ENCODE data around the gene TM4SF5.
A peak's percentile ranks its signal among the peaks of the same experiment; 100 is the strongest.

Gene TM4SF5, protein sequence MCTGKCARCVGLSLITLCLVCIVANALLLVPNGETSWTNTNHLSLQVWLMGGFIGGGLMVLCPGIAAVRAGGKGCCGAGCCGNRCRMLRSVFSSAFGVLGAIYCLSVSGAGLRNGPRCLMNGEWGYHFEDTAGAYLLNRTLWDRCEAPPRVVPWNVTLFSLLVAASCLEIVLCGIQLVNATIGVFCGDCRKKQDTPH

DNA sequence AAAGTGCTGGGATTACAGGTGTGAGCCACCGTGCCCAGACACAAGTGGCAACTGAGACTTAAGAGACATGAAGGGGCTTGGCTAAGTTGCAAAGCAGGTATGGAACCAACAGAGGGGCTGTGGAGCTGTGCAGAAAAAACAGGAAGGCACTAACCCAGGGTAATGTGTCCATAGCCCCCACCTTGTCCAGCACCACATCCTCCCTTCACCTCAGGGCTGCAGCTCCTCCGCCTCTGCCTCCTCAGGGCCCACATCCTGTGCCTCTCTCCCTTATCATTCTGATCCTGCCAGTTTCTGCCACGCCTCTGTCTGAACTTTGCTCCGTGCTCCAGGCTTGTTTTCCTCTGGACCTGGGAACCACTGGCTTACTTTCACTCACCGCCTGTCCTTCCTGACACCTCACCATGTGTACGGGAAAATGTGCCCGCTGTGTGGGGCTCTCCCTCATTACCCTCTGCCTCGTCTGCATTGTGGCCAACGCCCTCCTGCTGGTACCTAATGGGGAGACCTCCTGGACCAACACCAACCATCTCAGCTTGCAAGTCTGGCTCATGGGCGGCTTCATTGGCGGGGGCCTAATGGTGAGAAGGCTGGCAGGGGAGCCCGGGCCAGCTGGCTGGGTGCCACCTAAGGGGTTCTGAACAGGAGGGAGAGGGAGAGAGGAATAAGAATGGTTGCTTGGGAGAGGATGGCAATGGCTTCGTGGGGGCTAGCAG is at the start of gene TM4SF5:
TSS of gene TM4SF5 (plus strand) at position 368 of the 716 bp plus-strand sequence. CDS start at position 405, 37 bp downstream.
- DNase-seq (ENCODE audit: low spot score) = no peak

DNA sequence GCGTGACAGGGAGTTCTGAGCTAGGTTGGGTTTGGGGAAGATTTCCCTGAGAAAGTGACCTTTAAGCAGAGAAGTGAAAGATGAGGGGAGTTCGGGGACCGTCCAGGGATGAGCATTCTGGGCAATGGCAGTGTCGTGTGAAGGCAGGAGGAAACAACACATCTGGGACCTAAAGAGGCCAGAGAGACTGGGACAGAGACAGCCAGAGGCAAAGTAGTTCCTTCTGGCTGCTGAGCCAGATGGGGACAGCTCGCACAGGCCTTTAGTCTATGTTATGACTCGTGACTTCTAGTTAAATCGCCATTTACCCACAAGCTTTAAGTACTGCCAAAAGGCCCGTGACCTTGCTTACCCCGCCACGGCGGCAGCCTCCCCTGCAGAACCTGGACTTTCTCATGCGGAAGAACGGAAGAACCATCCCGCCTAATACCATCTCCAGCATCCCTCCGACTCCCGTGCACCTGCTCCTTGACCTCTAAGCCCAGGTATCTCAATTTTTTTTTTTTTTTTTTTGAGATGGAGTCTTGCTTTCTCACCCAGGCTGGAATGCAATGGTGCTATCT is 48.9 kb upstream of the TM4SF5 start:
- no peak for DNase-seq (ENCODE audit: low spot score)

DNA sequence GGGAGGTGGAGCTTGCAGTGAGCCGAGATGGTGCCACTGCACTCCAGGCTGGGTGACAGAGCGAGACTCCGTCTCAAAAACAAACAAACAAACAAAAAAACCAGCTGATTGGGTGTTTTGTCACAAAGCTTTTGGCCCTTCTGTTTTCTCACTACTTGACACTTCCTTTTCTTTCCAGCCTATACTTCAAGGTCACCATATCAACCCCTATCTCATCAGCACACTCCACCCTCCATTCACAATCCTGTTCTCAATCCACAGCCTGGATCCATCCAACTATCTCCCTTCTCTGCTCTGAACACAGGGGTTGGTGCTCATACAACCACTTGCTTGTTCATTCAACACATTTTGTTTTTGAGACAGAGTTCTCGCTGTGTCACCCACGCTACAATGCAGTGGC is 47.0 kb upstream of the TM4SF5 start:
- no peak for DNase-seq (ENCODE audit: low spot score)

DNA sequence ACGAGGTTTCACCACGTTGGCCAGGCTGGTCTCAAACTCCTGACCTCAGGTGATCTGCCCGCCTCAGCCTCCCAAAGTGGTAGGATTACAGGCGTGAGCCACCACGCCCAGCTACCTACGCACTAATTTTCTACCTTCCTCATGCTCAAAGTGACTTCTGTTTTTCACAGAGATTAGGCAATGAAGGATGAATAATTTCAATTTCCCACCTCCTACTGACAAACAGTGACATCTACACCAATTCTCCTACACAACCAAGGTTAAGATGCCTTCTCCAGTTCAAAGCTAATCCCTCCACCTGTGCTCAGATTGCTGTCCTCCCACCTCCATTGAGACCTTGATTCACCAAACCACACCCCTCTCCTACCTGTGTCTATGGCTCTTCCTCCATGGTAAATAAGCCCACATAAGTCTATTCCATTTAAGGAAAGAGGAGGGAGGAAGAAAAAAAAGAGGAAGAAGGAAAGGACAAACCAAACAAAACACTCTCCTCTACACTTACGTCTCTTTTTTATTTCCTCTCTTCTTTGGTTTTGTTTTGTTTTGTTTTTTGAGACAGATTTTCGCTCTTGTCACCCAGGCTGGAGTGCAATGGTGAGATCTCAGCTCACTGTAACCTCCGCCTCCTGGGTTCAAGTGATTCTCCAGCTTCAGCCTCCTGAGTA is 45.9 kb upstream of the TM4SF5 start:
- DNase-seq (ENCODE audit: low spot score) = no peak

DNA sequence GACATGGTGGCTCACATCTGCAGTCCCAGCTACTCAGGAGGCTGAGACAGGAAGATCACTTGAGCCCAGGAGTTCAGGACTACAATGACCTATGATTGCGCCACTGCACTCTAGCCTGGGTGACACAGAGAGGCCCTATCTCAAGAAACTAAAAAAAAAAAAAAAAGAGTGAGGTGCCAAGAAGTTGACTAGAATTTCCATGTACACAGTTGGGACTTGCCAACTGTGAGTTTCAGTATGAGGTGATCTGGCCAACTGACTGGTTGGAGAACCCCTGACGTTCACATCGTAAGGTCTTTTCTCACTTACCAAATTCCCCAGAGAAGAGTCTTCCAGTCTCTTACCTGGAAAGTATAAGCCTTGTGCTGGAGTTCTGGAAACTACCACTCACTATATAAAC is 43.6 kb upstream of the TM4SF5 start:
- DNase-seq (ENCODE audit: low spot score) = no peak

DNA sequence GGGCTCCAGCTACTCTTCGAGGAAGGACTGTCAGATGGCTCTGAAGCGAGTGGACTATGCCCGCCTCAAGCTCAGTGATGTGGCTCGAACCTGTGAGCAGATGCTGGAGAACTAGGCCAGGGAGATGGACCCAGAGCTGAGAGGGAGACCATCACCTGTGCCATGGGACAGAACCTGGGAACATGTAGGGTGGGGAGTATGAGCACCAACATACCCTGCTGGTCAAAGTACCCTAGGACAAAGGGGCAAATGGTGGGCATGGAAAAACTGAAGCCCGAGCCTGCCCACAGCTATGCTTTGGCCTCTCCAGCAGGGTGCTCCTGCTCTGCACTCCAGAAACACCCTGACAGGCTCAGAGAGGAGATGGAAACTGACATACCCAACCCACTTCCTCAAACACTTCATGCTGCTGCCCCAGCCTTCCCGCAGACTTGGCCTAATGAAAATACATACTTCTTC is 38.6 kb upstream of the TM4SF5 start:
- DNase-seq (ENCODE audit: low spot score) = no peak

DNA sequence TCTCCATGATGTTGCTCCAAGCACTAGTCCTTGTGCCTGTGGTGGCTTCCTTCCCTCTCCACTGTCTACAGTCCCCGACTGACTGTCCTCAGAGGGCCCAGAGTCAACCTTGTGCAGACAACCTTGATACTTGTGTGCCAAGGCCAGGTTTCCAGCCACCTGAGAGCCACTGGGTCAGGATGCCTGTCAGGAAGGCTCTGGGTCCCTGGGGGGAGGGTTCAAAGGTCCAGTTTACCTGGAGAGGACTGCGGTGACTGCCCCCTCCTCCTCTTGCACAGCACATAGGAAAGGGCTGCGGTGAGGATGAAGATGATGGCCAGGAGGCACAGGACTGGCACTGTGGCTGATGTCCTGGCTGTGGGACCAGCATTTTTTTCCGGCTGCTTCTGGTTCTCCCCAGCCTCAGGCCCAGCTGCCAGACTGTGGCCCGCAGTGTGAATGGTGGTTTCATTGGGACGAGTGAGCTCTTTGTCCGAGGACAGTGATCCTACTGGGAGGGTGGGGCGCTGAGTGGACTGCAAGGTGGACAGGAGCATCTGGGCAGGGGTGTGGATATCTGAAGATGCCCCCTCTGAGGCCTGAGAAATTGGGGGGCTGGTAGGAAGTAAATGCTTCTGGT is 36.7 kb upstream of the TM4SF5 start:
- no peak for DNase-seq (ENCODE audit: low spot score)

DNA sequence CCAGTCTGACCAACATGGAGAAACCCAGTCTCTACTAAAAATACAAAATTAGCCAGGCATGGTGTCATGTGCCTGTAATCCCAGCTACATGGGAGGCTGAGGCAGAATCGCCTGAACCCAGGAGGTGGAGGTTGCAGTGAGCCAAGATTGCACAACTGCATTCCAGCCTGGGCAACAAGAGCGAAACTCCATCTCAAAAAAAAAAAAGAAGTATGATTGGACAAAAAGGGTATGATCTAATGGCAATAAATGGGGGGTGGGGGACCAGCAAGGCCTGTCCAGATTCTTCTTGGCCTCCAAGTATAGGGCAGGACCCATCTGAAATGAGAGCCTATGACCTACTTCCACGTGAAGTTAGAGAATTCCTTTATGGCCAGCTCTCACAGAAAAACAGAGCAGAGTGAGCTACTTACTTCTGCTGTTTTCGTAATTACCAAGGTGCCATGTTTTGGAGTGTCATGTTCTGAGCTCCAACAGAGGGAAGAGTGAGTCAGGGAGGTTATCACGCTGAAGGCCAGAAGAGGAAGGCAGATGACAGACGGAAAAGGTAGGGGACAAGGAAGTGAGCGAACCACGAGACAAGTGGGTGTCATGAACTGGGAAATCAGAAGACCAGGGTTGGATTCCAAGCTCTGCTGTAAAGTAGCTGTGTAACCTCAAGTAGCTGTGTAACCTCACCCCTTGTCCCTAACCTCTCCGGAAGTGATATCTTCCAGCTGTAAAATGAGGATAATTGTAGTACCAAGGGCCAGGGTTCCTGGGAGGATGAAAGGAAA is 35.6 kb upstream of the TM4SF5 start:
- peak; percentile 56 for DNase-seq (ENCODE audit: low spot score)

DNA sequence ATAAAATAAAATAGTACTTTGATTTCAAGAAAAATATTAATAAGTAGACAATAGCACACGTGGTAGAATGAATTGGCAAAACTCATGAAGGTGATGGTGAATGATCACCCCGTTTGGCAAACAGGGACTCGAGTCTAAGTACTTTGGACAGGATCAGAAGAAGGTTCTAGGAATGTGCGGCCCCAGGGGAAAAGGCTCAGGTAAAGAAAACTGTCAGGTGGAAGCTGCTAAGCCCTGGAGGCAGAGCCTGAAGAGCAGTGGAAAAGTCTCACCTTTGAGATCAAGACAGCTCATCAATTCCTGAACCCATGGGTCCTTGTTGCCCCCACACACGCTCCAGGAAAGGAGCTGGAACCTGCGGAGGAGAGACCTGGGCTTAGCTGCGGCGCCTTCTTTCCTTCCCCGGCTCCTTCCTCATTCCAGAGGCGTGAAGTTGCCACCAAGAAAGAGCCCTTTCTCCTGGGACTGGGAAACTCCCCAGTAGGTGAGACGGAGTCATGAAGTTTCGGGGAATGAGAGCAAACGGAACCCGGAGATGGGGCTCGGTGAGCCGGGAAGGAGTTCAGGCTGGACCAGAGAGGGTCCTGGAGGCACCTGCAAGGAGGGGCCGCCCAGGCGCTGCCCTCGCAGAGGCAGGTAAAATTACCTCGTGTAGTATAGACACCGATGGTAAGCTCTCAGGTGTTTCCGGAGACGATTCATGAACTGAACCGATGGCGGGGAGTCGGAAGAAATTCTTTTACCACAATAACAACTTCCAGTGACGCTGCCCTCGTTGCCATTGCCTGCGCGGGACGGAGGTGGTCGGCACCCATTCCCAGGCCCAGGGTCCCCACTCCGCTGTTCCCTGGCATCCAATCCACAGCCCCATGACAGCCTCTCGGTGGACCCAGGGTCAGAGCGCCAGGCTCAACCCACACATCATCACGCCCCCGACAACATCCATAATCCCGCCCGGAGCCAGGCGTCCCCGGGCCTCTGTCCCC is 33.3 kb upstream of the TM4SF5 start:
- no peak for DNase-seq (ENCODE audit: low spot score)

DNA sequence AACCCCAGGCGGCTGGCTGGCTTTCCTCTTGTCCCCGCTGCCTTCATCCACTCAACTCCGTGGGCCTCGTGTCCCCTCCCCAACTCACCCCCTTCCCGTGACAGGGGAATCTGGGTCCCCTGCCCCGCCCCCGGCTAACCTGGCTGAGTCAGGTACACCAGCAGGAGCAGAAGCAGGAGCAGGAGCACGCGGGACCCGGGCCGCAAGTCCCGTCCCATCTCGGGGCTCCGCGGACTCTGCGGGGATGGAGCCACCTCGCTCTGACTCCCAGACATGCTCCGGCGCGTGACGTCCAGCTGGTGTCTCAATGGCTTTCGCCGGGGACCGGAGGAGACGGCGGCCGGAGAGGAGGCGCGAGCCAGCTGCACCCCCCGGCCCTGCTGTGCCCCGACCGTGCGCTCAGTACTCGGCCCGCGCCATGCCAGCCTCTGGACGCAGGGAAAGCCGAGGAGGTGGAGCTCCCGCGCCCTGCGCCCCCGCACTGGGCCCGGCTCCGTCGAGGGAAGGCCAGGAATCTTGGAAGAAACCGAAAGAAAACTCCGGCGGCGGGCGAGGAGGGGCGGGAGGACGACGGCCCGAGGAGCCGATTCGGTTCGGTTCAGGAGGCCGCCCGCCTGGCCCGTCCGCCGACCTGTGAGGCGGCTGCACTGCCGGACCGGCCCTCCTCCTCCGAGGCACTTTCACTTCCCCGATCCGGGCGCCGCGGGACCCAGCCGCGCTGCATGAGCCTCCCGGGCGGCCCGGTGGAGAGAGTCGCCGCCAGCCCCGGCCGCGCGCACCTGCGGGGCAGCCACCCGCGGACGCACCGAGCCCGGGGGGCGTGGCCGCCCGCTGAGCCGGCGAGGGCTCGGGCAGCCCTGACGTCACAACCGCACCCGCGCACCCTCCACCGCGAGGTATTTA is 32.3 kb upstream of the TM4SF5 start, which contains the start of the genes CXCL16 and ZMYND15:
TSS of gene CXCL16 (minus strand) at position 807 of the 903 bp plus-strand sequence. CDS start at position 218, 589 bp downstream.
TSS of gene ZMYND15 (plus strand) at position 712 of the 903 bp plus-strand sequence. CDS start 716 bp downstream, outside the sequence.
- no peak for DNase-seq (ENCODE audit: low spot score)

DNA sequence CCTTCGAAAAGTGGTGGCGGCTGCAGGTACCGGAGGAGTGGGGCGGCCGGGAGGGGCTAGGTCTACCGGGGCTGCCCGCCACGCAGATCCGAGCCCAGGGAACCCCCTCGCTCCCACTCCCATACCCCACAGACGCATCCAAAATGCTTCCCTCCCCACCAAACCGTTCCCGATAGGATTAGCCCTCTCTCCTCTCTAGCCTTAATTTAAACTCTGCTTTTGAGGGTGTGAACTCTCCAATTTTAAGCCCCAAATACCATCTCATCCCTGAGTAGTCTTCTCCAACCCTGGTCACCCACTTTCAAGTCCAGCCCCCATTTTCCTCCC is 31.7 kb upstream of the TM4SF5 start:
- DNase-seq (ENCODE audit: low spot score) = no peak

DNA sequence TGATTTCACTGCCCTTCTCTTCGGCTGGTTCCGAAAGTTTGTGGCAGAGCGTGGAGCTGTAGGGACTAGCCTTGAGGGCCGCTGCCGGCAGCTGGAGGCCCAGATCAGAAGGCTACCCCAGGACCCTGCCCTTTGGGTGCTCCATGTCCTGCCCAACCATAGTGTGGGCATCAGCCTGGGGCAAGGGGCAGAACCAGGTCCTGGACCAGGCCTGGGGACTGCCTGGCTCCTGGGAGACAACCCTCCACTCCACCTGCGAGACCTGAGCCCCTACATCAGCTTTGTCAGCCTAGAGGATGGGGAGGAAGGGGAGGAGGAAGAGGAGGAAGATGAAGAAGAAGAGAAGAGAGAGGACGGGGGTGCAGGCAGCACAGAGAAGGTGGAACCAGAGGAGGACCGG is 31.1 kb upstream of the TM4SF5 start:
- no peak for DNase-seq (ENCODE audit: low spot score)

DNA sequence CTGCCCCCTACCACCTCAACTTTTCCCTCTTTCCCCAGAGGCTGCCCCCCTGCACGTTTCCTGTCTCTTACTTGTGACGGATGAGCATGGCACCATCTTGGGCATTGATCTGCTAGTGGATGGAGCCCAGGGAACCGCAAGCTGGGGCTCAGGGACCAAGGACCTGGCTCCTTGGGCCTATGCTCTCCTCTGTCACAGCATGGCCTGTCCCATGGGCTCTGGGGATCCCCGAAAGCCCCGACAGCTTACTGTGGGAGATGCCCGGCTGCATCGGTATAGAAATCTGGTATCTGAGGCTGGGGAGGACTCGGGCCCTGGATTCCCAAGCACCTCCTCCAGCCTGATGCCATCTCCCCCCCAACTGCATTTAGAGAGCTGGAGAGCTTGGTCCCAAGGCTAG is 30.1 kb upstream of the TM4SF5 start:
- no peak for DNase-seq (ENCODE audit: low spot score)

DNA sequence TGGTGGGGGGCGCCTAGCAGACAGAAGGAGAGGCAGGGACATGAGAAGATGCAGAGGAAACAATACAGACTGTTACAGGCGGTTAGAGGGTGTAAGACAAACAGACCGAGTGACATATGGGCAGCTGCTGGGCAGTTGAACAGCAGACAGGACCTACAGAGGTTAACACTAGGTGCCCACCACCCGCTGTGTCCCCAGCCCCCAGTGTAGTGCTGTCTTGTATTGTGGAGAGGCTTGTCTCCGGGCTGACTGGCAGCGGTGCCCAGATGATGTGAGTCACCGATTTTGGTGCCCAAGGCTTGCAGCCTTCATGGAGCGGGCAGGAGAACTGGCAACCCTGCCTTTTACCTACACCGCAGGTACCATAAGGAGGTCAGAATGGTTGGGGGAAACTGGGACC is 29.6 kb upstream of the TM4SF5 start:
- no peak for DNase-seq (ENCODE audit: low spot score)

DNA sequence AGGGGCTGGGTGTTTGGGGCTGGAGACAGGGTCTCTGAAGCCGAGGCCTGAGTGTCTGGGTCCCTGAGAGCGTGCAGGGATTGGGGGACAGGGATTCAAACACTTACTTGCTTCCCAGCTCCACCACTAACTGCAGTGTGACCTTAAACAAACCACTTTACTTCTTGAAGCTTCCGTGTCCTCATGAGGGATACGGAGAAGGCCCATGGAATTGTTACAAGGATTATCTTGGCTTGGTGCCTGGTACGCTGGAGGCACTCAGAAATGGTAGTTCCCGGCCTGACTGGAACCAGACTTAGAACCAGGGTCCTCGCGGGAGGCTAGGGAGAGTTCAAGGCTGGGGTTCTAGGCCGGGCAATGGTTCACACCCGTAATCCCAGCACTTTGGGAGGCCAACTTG is 29.1 kb upstream of the TM4SF5 start:
- no peak for DNase-seq (ENCODE audit: low spot score)

DNA sequence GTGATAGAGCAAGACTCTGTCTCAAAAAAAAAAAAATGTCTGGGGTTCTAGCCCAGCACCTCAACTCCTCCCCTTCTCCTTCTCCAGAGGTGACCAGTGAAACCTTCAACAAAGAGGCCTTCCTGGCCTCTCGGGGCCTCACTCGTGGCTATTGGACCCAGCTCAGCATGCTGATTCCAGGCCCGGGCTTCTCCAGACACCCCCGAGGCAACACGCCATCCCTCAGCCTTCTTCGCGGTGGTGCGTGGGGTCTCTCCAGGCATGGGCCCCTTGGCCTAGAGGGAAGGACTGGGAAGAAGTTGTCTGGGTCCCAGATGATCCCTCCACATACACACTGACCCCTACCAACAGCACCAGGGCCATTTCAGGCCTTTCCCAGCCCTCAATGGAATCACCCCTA is 28.5 kb upstream of the TM4SF5 start:
- no peak for DNase-seq (ENCODE audit: low spot score)

DNA sequence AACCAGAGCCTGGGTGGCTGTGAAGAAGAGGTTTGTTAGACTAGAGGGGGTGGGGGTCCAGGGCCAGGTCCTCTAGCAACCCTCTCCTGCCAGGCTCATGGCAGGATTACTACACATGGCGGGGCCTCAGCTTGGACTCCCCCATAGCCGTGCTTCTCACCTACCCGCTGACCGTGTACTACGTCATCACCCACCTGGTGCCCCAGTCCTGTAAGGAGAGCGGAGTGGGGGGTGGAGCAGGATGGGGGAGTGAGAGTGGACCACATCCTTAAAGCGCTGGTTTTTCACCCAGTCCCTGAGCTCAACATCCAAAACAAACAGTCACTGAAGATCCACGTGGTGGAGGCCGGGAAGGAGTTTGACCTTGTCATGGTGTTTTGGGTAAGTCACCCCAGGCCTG is 27.8 kb upstream of the TM4SF5 start:
- no peak for DNase-seq (ENCODE audit: low spot score)

DNA sequence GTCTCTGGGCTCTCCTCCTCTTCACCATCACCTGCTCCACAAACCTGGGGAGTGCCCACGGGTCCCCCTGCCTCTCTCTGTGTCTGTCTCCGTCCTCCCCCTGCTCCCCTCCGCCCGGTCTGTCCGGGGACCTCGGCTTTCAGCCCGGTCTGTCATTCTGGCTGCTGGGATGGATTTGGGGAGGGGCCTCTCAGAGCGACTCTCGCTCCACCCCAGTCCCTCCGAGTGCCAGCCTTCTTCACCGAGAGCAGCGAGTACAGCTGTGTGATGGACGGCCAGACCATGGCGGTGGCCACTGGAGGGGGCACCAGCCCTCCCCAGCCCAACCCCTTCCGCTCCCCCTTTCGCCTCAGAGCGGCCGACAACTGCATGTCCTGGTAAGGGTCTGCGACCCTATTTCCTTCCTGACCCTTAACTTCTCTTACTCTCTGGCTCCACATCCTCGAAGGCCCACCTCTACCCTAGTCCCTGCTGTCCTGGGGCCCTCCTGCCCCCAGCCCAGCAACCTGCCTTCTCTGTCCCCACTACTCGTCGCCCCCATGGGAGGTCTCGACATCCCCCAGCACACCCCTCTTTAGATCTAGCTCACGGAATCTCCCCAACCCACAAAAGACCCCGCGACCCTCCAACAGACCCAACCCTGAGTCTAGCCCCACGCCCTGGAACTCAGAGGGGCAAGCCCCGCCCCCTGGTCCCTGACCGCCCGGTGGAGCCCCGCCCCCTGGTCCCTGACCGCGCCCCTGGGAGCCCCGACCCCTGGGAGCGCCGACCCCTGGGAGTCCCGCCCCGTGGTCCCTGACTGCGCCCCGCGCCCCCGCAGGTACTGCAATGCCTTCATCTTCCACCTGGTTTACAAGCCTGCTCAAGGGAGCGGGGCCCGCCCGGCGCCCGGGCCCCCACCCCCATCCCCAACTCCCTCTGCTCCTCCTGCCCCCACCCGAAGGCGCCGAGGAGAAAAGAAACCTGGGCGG is 26.4 kb upstream of the TM4SF5 start:
- no peak for DNase-seq (ENCODE audit: low spot score)

Data from kidney capillary endothelial cell (primary cell).